ENCODE measurements around the gene SECTM1. TPM values are rescaled to one million over a fixed set of nuclear protein-coding genes. Genes with fewer than 3 reads are reported as not detected.

SECTM1 gene
- total RNA-seq, 1 donor, result 34.2 TPM

DNA sequence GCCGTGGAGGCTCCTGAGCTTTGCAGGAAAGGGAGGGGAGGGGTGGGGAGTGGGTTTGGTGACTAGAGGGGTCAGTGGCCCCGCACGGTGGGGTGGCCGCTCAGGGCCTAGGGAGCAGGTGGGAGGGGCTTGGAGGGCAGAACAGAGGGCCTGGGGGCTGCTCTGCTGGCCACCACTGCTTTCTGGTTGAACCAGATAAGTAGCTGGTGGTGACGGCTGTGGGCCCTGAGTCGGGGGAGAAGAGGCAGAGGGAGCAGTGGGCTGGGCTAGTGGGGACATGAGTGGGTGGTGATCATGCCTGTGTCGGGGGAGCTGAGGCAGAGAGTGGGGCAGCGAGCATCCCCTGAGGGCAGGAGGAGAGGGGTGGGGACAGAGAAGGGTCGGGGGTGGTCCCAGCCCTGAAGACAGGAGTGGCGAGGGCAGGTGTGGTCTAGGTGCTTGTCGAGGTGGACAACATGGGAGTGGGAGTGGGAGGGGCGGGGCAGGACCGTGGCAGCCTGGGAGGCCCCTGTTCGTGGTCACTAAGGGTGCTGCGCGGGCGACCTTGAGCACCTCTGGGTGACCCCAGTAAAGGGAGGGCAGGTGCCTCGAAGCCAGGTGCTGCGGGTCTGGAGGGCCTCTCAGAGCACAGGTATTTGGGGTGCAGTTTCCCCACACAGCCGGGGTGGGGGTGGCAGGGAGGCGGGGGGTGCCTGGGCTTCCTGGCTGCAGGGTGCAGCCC lies 9.9 kb downstream of the SECTM1 start:
- TF ChIP-seq, protein P1, sequence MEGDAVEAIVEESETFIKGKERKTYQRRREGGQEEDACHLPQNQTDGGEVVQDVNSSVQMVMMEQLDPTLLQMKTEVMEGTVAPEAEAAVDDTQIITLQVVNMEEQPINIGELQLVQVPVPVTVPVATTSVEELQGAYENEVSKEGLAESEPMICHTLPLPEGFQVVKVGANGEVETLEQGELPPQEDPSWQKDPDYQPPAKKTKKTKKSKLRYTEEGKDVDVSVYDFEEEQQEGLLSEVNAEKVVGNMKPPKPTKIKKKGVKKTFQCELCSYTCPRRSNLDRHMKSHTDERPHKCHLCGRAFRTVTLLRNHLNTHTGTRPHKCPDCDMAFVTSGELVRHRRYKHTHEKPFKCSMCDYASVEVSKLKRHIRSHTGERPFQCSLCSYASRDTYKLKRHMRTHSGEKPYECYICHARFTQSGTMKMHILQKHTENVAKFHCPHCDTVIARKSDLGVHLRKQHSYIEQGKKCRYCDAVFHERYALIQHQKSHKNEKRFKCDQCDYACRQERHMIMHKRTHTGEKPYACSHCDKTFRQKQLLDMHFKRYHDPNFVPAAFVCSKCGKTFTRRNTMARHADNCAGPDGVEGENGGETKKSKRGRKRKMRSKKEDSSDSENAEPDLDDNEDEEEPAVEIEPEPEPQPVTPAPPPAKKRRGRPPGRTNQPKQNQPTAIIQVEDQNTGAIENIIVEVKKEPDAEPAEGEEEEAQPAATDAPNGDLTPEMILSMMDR (IDR thresholded peaks at IDR 0.05; ENCODE audit: insufficient read depth, low read length), result no peak
- DNase-seq (ENCODE audit: low read depth), result no peak
- no peak overlapping the region for H3K4me3 ChIP-seq (ENCODE audit: low read depth, low read length)

DNA sequence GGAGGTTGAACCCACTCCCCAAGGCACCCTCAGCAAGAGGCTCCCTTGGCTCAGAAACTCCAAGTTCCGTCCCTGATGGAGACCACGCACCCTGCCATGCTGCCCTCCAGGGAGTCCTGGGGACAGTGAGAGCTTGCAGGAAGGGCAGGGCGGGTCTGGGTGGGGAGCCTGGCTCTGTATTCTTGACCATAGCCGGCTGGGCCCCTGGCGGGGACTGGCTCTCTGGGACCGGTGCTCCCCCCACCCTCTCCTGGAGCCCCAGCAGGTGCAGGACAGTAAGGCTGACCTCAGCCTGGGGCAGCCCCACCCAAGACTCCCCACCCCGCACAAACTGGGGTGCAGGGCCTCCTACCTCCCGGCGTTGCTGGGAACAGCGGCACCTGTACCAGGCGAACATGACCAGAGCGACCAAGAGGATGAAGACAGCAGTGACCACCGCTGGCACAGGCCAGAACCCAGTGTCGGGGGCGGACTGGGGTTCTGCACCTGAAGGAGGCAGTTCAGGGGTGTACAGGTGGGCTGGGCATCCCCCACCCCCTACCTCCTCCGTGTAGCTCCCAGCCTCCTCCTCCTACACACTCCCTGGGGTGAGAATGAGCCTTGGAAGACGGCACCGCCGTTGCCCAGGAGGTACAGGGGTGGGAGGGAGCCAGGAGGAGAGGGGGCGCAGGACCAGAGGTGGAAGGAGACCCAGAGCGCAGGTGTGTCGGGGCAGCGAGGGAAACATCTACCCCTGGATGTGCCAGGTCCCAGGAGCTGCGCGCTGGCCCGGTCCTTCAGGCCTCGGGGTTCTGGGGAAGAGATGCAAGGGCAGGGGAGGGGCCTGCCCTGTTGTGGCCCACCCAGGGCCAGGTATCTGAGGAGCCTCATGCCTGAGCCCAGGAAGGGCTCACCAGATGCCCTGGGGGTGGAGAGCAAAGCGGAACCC lies 10.8 kb downstream of the SECTM1 start:
- no peak for DNase-seq (ENCODE audit: low read depth)
- TF ChIP-seq, protein P1 (IDR thresholded peaks at IDR 0.05; ENCODE audit: insufficient read depth, low read length), result no peak
- no peak overlapping the region for H3K4me3 ChIP-seq (ENCODE audit: low read depth, low read length)

DNA sequence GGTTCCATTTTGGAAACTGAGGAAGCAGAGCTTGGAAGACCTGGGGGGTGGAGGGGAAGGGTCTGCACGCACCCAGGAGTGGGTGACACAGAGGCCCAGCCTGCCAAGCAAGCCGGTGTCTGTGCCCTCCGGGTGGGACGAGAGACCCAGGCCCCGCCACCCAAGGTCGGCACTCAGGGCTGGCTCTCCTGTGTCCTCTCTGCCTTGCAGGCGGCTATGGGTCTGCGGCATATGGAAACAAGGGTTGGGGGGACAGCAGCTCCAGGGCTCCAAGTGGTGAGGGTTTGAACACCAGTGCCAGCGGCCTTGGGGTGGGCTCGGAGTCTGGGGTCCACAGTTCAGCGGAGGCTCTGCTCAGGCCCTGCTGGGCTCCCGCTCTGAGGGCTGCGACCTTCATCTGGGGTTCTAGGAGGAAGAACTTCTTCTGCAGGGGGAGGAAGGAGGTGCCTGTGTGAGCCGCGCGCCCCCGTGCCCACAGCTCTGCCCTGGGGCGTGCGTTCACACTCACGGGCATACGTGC lies 11.6 kb downstream of the SECTM1 start:
- DNase-seq (ENCODE audit: low read depth), result no peak
- TF ChIP-seq, protein P1 (IDR thresholded peaks at IDR 0.05; ENCODE audit: insufficient read depth, low read length), result no peak
- H3K4me3 ChIP-seq (ENCODE audit: low read depth, low read length), result no peak overlapping the region

DNA sequence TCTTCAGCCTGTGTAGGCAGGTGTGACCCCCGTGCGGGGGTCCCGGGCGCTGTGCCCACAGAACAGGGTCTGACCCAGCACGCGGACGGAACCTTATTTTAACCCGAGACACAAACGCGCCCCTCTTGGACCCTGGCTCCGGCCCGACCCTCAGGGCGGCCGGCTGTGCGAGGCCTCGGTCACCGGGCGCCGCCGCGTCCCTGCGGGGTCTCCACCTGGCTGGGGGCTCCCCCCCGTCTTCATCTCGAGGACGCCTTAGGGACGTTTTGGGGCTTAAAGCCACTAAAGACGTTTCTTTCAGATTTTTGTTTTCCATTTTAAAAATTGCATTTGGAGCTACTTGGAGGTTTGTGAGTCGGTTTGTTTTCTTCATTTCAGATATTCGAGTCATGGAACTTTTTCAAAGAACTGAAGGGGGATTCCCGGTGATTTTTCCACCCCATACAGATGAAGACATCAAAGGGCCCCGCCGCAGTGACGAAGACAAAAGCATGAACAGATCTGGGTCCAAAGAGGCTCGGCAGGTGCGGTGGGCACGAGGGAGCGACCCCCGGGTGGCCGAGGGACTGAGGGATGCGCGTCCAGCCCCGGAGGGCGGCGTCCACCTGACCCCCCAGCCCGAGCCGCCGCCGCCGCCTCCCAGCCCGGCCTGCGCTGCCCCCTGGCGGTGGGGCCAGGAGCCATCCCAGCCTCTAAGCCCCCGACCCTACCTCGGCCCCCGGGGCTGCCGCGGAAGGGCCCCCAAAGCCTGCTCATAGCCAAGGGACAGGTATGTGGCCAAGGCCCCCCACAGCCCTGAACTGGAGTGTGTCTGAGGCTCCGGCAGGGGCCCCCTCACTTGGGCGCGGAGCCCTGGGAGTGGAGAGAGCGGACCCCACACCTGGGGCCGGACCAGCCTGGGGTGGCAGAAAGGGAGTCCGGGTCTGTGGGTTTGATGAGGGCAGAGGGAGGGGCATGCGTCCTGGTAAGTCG lies 12.3 kb downstream of the SECTM1 start:
- DNase-seq (ENCODE audit: low read depth), result no peak
- H3K4me3 ChIP-seq (ENCODE audit: low read depth, low read length), result no peak overlapping the region
- TF ChIP-seq, protein P1 (IDR thresholded peaks at IDR 0.05; ENCODE audit: insufficient read depth, low read length), result peak; percentile 62

DNA sequence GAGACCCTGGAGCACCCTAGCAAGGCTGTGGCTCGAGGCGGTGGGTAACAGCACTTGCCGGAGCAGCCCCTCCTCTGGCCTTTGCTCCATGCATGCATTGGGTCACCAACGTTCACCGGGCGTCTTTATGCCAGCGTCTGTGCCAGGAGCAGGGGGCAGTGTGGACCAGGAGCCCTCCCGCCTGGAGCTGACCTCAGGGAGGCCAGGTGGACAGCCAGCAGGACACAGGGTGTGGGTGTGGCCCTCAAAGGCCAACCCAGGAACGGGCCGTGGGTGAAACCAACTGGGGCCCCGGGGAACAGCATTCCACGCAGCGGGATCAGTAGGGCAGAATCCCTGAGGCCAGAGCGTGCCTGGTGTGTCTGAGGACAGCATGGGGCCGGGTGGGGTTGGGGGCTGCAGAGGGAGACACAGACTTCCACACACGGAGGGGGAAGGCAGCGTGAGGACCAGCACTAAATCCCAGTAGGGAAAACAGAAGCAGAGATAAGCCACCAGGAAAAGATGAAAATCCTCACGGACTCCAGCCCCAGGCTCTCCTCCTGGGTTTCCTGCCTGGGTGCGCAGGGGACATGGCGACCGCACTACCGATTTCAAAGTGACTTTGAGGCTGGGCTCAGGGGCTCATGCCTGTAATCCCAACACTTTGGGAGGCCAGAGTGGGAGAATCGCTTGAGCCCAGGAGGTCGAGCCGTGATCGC lies 13.3 kb downstream of the SECTM1 start:
- TF ChIP-seq, protein P1 (IDR thresholded peaks at IDR 0.05; ENCODE audit: insufficient read depth, low read length), result no peak
- DNase-seq (ENCODE audit: low read depth), result no peak
- no peak overlapping the region for H3K4me3 ChIP-seq (ENCODE audit: low read depth, low read length)

All from fibroblast of the aortic adventitia (primary cell).